Liver (tissue), 9 donors: ENCODE data around the gene ADGRA1. TPM values are rescaled to one million over a fixed set of nuclear protein-coding genes. Genes with fewer than 3 reads are reported as not detected.

Experiments
- DNase-seq: peaks from one replicate; pipeline ENCODE4 v3.0.0-alpha.2; 2017; ENCODE audit warnings: low spot score
- H3K27ac ChIP-seq, 2 donors: one replicate each; pipeline ENCODE4 v1.7.0; 2013; ENCODE audit warnings: inconsistent platforms in 2 of 2, low read length in 2 of 2, control low read depth in 1 of 2, low read depth in 1 of 2, mild to moderate bottlenecking in 1 of 2
- H3K27me3 ChIP-seq, 4 donors: one replicate each; pipeline versions ENCODE4 v1.6.1 to v1.7.0; 2013; ENCODE audit warnings: low read length in 3 of 4, inconsistent platforms in 1 of 4, mild to moderate bottlenecking in 1 of 4, moderate library complexity in 1 of 4; ENCODE audit not compliant: control insufficient read depth in 4 of 4, insufficient read depth in 4 of 4
- H3K36me3 ChIP-seq, 4 donors: one replicate each; pipeline versions ENCODE4 v1.6.1 to v1.7.0; 2013; ENCODE audit warnings: low read length in 3 of 4, mild to moderate bottlenecking in 3 of 4, low read depth in 1 of 4, moderate library complexity in 1 of 4; ENCODE audit not compliant: control insufficient read depth in 4 of 4, insufficient read depth in 3 of 4
- H3K4me1 ChIP-seq, 4 donors: one replicate each; pipeline versions ENCODE4 v1.6.1 to v1.7.0; 2013; ENCODE audit warnings: low read length in 3 of 4, mild to moderate bottlenecking in 3 of 4, moderate library complexity in 1 of 4; ENCODE audit not compliant: control insufficient read depth in 4 of 4, insufficient read depth in 4 of 4
- H3K4me3 ChIP-seq, 3 donors: one replicate each; pipeline versions ENCODE4 v1.6.1 to v1.7.0; 2013; ENCODE audit warnings: low read length in 3 of 3, control low read depth in 1 of 3, low read depth in 1 of 3, mild to moderate bottlenecking in 1 of 3
- H3K9ac ChIP-seq, 2 donors: one replicate each; pipeline ENCODE4 v1.7.0; 2013; ENCODE audit warnings: low read length in 2 of 2, mild to moderate bottlenecking in 2 of 2, moderate library complexity in 2 of 2, control low read depth in 1 of 2, low read depth in 1 of 2
- H3K9me3 ChIP-seq, 4 donors: one replicate each; pipeline versions ENCODE4 v1.6.1 to v1.7.0; 2013; ENCODE audit warnings: low read length in 3 of 4; ENCODE audit not compliant: control insufficient read depth in 4 of 4
- FOXA2 ChIP-seq: IDR thresholded peaks from 2 replicates; pipeline ENCODE4 v1.6.1; 2016; ENCODE audit warnings: antibody characterized with exemption
- GABPA ChIP-seq, 2 donors: IDR thresholded peaks in 1 of 2; conservative IDR thresholded peaks in 1 of 2; 2 replicates each; pipeline ENCODE4 v1.6.1; 2016; ENCODE audit warnings: antibody characterized with exemption in 2 of 2, mild to moderate bottlenecking in 1 of 2, moderate library complexity in 1 of 2
- NR2F2 ChIP-seq: IDR thresholded peaks from 2 replicates; pipeline ENCODE4 v1.6.1; 2016; ENCODE audit warnings: antibody characterized with exemption
- RAD21 ChIP-seq, 2 donors: IDR thresholded peaks; 2 replicates each; pipeline ENCODE4 v1.6.1; 2016; ENCODE audit warnings: antibody characterized with exemption in 2 of 2, mild to moderate bottlenecking in 2 of 2
- REST ChIP-seq: IDR thresholded peaks from 2 replicates; pipeline ENCODE4 v1.6.1; 2016; ENCODE audit warnings: antibody characterized with exemption, mild to moderate bottlenecking
- SP1 ChIP-seq: IDR thresholded peaks from 2 replicates; pipeline ENCODE4 v1.6.1; 2018; ENCODE audit warnings: antibody characterized with exemption, mild to moderate bottlenecking
- TAF1 ChIP-seq: conservative IDR thresholded peaks from 2 replicates; pipeline ENCODE4 v1.6.1; 2016; ENCODE audit warnings: antibody characterized with exemption, mild to moderate bottlenecking
- WGBS: extraction: QIAGEN DNeasy Blood & Tissue Kit; methylation state at CpG from one replicate; pipeline ENCODE4 v1.1.7; 2013; 5-methylcytosine and 5-hydroxymethylcytosine counted together
- polyA plus RNA-seq, 2 donors: library from polyadenylated mRNA; stranded (reverse) in 1 of 2; unstranded in 1 of 2; fragments of 200-250 nt in 1 of 2; fragments of >200 nt in 1 of 2; fragmentation: Nextera tagmentation in 1 of 2; extraction: Ambion mirVana in 1 of 2; gene quantifications; one replicate each; pipeline versions ENCODE4 v1.2.1 to v1.2.3, GENCODE V29; 2013 to 2015
- total RNA-seq, 2 donors: library from RNA; depleted of rRNA; stranded (reverse); fragments of >200 nt; gene quantifications; one replicate each; pipeline ENCODE4 v1.2.3, GENCODE V29; 2014
- TF ChIP-seq, protein P1 (sequence below): IDR thresholded peaks from 2 replicates; pipeline ENCODE4 v1.6.1; 2016; ENCODE audit warnings: antibody characterized with exemption
- TF ChIP-seq, protein P2 (sequence below): IDR thresholded peaks from 2 replicates; pipeline ENCODE4 v1.6.1; 2016; ENCODE audit warnings: antibody characterized with exemption
- TF ChIP-seq, protein P3 (sequence below): fragments of 150-350 bp; IDR thresholded peaks from 2 replicates; pipeline ENCODE4 v1.5.1; 2017; ENCODE audit warnings: improper control_type of control experiment, low read depth, low read length; ENCODE audit not compliant: missing input control
- donor health status: healthy.
- donor health status: healthy.
- donor health status: healthy.
- donor health status: healthy.
- donor health status: healthy.

Gene ADGRA1
- total and polyA plus RNA-seq, 4 donors, result 0.08 to 0.70 (median 0.12) TPM; not detected in 1

DNA sequence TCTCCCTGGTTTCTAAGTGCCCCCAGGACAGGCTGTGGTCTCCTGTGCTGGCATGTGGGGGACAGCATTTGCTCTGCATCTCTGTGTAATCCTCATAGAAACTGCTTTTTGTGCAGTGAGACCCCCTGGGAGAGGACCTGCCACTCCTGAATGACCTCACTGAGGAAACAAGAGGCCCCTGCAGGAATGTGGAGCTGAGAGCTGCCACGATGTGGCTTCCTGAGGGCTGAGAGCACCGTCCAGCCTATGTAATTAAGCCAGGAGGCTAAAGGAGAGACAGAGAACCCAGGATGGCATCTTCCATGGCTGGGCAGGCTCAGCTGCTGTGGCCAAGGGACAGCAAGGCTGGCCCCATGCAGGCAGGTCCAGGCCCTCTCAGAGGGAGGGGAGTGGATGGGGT is 32.3 kb upstream of the ADGRA1 start:
- H3K36me3 ChIP-seq, result no peaks in the 10 kb centered on the region
- H3K4me1 ChIP-seq, result no peaks in the 10 kb centered on the region
- no peaks in the 10 kb centered on the region for H3K27me3 ChIP-seq
- no peak overlapping the region for H3K9ac ChIP-seq
- DNase-seq, result no peak
- no peak for TF ChIP-seq FOXA2
- no peak for TF ChIP-seq SP1
- WGBS, result 39% methylated on average over 2 of the region's 2 CpGs
- H3K27ac ChIP-seq, result no peak overlapping the region
- peaks cover 0 to 4% (median 0%) of the 10 kb centered on the region in 4 donors for H3K9me3 ChIP-seq
- no peak overlapping the region for H3K4me3 ChIP-seq

DNA sequence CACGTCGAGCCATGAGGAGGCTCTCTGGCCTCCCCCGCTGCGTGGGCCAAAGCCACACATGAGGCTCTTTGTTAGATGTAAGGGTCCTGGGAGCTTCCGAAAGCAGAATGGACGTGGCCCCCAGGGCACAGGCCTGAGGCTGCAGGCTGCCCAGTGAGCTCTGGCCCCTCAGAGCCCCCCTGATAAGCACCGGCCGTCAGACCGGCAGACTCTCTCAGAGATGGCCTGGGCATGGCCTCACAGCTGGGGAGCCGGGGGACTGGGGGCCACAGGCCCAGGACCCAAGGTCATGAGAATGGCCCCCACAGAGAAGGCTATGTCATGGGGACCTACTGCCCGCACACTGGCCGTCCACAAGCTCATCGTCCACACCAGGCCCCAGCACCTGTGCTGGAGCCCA is 31.7 kb upstream of the ADGRA1 start:
- H3K9me3 ChIP-seq, result peaks cover 0 to 4% (median 0%) of the 10 kb centered on the region in 4 donors
- no peak overlapping the region for H3K9ac ChIP-seq
- no peak overlapping the region for H3K27ac ChIP-seq
- no peaks in the 10 kb centered on the region for H3K36me3 ChIP-seq
- no peak overlapping the region for H3K4me3 ChIP-seq
- H3K27me3 ChIP-seq, result no peaks in the 10 kb centered on the region
- DNase-seq, result no peak
- TF ChIP-seq SP1 (no peak), TAF1 (no peak), REST (no peak), RAD21 (IDR thresholded peaks at IDR 0.05) (no peak), GABPA (IDR thresholded peaks at IDR 0.05 in 1 of 2, conservative IDR thresholded peaks at IDR 0.05 in 1 of 2) (no peak), NR2F2 (no peak)
- TF ChIP-seq, protein P1, sequence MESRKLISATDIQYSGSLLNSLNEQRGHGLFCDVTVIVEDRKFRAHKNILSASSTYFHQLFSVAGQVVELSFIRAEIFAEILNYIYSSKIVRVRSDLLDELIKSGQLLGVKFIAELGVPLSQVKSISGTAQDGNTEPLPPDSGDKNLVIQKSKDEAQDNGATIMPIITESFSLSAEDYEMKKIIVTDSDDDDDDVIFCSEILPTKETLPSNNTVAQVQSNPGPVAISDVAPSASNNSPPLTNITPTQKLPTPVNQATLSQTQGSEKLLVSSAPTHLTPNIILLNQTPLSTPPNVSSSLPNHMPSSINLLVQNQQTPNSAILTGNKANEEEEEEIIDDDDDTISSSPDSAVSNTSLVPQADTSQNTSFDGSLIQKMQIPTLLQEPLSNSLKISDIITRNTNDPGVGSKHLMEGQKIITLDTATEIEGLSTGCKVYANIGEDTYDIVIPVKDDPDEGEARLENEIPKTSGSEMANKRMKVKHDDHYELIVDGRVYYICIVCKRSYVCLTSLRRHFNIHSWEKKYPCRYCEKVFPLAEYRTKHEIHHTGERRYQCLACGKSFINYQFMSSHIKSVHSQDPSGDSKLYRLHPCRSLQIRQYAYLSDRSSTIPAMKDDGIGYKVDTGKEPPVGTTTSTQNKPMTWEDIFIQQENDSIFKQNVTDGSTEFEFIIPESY, result no peak
- TF ChIP-seq, protein P2, sequence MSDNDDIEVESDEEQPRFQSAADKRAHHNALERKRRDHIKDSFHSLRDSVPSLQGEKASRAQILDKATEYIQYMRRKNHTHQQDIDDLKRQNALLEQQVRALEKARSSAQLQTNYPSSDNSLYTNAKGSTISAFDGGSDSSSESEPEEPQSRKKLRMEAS, result no peak
- TF ChIP-seq, protein P3, sequence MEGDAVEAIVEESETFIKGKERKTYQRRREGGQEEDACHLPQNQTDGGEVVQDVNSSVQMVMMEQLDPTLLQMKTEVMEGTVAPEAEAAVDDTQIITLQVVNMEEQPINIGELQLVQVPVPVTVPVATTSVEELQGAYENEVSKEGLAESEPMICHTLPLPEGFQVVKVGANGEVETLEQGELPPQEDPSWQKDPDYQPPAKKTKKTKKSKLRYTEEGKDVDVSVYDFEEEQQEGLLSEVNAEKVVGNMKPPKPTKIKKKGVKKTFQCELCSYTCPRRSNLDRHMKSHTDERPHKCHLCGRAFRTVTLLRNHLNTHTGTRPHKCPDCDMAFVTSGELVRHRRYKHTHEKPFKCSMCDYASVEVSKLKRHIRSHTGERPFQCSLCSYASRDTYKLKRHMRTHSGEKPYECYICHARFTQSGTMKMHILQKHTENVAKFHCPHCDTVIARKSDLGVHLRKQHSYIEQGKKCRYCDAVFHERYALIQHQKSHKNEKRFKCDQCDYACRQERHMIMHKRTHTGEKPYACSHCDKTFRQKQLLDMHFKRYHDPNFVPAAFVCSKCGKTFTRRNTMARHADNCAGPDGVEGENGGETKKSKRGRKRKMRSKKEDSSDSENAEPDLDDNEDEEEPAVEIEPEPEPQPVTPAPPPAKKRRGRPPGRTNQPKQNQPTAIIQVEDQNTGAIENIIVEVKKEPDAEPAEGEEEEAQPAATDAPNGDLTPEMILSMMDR, result no peak
- whole genome bisulfite sequencing, result 84% methylated on average over 13 of the region's 13 CpGs
- no peaks in the 10 kb centered on the region for H3K4me1 ChIP-seq
